HFF-Myc (cell line): Measurements from ENCODE around the gene POU2F2.

Experiments used
- DNase-seq: peaks from one replicate; pipeline ENCODE4 v3.0.0-alpha.2; 2011; ENCODE audit warnings: low read depth; ENCODE audit errors: extremely low read depth
- H3K4me3 ChIP-seq: replicated peaks from 2 replicates; pipeline ENCODE4 v1.5.1; 2011; ENCODE audit warnings: low read depth, mild to moderate bottlenecking, control low read depth, low read length
- TF ChIP-seq, protein P1 (sequence below): IDR thresholded peaks from 2 replicates; pipeline ENCODE4 v1.5.1; 2012; ENCODE audit warnings: mild to moderate bottlenecking, low read depth, low read length, control low read depth; ENCODE audit errors: missing control alignments

The POU2F2 gene

DNA sequence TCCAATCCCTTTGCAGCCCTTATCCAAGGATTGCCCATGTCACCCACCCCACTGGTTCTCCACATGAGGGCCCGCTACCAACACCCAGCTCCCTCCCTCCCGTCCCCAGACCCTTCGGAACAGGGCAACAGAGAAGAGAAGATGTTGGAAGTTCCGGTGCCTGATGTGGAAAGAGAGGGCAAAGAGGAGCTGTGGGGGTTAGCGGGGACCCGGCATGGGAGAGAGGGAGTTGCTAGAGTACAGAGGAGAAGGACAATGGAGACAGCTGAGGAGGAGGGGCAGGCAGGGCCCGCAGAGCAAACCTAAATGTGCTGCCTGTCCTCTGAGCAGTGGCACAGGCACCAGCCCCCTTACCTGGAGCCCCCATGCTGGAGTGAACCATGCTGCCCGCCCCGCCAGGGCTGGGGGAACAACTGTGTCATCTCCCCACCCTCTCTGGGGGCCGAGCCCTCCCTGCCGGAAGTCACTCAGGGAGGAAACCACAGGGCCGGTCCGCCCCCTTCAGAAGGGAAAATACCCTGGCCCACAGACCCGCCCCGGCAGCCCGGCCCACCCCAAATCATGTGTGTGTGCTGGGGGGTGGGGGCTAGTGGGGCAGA is at the start of gene POU2F2:
POU2F2 (minus strand) TSS at position 417 of the 599 bp plus-strand sequence; CDS start at position 382, 35 bp downstream.
- DNase-seq = no peak
- H3K4me3 ChIP-seq = peak within 1 kb of the TSS; percentile 56
- TF ChIP-seq, protein P1, sequence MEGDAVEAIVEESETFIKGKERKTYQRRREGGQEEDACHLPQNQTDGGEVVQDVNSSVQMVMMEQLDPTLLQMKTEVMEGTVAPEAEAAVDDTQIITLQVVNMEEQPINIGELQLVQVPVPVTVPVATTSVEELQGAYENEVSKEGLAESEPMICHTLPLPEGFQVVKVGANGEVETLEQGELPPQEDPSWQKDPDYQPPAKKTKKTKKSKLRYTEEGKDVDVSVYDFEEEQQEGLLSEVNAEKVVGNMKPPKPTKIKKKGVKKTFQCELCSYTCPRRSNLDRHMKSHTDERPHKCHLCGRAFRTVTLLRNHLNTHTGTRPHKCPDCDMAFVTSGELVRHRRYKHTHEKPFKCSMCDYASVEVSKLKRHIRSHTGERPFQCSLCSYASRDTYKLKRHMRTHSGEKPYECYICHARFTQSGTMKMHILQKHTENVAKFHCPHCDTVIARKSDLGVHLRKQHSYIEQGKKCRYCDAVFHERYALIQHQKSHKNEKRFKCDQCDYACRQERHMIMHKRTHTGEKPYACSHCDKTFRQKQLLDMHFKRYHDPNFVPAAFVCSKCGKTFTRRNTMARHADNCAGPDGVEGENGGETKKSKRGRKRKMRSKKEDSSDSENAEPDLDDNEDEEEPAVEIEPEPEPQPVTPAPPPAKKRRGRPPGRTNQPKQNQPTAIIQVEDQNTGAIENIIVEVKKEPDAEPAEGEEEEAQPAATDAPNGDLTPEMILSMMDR = no peak

DNA sequence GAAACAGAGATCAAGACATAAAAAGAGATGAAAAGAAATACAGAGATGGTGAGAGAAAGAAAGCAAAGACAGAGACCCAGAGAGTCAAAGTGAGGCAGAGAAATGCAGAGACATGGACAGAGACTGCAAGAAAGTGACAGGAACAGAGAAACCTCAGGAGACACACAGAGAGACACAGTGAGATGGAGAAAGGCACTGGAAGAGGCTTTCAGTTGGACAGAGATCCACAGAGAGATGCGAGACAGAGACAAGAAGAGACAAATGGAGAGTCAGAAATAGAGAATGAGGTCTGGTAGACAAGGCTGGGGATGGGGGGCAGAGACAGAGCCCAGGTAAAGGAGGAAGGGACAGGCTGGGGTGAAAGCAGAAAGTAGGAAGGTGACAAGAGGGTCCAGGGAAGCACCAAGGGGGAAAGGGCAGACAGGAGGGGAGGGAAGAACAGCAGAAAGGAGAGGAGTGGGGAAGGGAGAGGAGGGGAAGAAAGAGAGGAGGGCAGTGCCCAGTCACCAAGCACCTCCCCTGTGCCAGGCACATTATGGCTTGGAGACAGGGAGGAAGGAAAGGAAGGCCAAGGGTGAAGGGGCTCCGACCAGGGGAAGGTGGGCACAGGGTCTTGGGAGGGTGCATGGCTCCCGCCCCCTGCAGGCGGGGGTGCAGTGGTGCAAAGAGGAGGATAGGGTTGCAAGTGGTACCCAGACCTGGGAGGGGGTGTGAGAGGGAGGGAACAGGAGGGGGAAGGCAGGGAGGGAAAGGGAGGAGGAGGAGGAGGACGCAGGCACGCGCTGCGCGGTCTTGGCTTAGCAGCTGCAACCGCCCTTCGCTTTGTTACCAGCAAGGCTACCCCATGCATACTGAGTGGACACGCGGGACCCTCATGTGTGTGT is 46.8 kb upstream of the POU2F2 start:
- H3K4me3 ChIP-seq = no peak overlapping the region
- TF ChIP-seq, protein P1 = peak; percentile 55
- DNase-seq = no peak

DNA sequence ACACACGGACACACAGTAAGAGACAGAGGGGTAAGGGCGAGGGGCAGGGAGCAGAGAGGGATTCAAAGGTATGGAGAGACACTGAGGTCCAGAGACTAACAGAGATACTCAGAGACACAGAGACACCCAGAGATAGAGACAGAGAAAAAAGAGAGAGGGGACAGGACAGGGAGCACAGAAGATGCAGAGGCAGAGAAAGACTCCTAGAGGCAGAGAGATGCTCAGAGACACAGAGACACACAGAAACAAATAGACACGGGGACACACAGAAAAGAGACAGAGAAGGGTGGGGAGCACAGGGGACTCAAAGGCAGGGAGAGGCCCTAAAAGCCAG is 45.4 kb upstream of the POU2F2 start:
- TF ChIP-seq, protein P1 = no peak
- H3K4me3 ChIP-seq = no peak overlapping the region
- no peak for DNase-seq

DNA sequence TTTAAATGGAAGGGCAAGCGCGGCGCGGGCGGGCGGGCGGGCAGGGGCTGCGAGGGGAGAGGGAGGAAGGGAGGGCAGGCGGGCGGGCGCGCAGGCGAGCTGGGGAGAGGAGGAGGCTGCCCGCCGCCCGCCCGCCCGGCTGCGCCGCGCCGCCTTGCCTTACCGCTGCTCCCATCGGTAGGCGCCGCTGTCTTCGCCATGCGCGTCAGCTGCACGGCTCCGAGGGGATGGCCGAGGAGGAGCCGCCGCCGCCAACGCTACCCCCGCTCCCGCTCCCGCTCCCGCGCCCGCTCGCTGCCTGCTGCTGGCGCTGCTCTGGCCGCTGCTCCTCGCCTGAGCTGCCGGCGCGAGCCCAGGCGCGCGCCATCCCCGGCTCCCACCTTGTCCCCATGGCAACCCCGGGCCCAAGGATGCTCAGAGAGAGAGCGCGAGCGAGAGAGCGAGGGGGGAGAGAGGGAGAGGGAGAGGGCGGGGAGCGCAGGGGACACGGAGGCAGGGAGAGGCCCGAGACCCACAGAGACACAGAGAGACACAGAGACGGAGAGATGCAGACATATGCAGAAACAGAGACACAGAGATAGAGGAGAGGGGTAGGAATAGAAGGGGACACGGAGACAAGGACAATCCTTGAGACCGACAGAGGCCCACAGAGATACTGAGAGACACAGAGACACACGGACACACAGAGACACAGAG is 44.9 kb upstream of the POU2F2 start:
- no peak for DNase-seq
- no peak overlapping the region for H3K4me3 ChIP-seq
- TF ChIP-seq, protein P1 = no peak

DNA sequence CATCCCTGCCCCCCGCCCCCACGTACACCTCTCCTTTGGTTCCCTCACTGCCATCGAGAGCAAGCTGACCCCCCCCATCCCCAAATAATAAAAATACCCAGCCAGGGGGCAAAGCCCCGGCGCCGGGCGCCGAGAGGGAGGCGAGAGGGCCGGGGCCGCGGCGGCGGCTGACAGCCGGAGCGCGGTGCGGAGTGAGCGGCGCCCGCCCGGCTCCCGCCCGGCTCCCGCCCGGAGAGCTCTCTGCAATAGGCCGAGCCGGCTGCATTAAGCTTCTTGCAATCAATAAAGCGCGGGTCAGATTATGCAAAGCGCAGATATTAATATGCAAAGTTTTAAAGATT is 44.4 kb upstream of the POU2F2 start:
- TF ChIP-seq, protein P1 = no peak
- peak overlapping the region; percentile 35 for H3K4me3 ChIP-seq
- no peak for DNase-seq

DNA sequence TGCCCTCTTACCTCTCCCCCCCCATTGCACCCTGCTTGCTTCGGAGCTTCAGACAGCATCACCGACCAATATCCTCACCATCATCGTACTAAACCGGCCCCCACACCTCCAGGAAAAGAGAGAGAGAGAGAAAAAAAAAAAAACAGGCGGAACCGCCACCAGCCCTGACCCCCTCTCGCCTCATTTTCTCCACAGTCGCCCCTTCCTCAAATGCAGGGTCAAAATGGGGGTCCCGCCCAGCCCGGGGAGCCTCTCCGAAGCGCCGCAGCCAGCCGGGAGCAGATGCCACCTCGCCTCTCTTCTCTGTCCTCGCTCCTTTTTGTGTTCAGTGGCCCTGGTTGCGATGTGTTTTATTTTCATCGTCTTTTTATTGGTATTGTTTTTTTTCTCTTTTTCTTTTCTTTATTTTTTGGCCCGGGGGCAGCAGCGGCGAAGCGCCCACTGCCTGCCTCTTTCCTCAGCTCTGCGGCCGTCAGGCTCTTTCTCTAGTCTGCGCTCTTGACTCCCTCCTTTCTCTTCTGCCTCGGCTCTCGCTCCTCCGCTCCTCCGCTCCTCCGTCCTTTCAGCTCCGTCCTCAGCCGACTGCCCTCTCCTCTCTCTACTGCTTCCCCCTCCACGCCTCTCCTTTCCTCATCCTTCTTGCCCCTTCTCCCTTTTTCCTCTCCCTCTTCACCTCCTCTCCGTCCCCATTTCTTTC is 43.9 kb upstream of the POU2F2 start:
- TF ChIP-seq, protein P1 = no peak
- no peak for DNase-seq
- peak overlapping the region; percentile 35 for H3K4me3 ChIP-seq
